GM12873 (cell line): ENCODE measurements around the gene ZSCAN2.
A peak's percentile ranks its signal among the peaks of the same experiment; 100 is the strongest.

Source experiments
- CTCF ChIP-seq: IDR thresholded peaks from 2 replicates; pipeline ENCODE4 v1.5.1; 2012; ENCODE audit warnings: low read depth, mild to moderate bottlenecking, moderate library complexity, low read length, control low read depth; ENCODE audit not compliant: insufficient read depth; ENCODE audit errors: missing control alignments

Gene ZSCAN2

GRCh38 chr15:84598993-84599392, 1.8 kb upstream of the ZSCAN2 start:
- peak; percentile 56 for TF ChIP-seq CTCF

- no peak for TF ChIP-seq CTCF
Measured at GRCh38 chr15:84599906-84600305, 903 bp upstream of the ZSCAN2 start.

- TF ChIP-seq CTCF: no peak
Measured at GRCh38 chr15:84600331-84600686, 500 bp upstream of the ZSCAN2 start.

GRCh38 chr15:84601555-84601838, 688 bp downstream of the ZSCAN2 start:
- no peak for TF ChIP-seq CTCF

- no peak for TF ChIP-seq CTCF
Measured at GRCh38 chr15:84603630-84604379, 3.0 kb downstream of the ZSCAN2 start.

GRCh38 chr15:84604826-84605553, 4.2 kb downstream of the ZSCAN2 start:
- no peak for TF ChIP-seq CTCF

- TF ChIP-seq CTCF: no peak
Measured at GRCh38 chr15:84605554-84605882, 4.7 kb downstream of the ZSCAN2 start.
